K562 (cell line): ENCODE results near the gene DAGLA. TPM values are rescaled to one million over a fixed set of nuclear protein-coding genes. Genes with fewer than 3 reads are reported as not detected.

ENCODE experiments used
- ARNT ChIP-seq, 2 experiments: fragments of 450-650 bp; IDR thresholded peaks; 2 replicates each; pipeline ENCODE4 v1.6.1; 2016; ENCODE audit warnings: mild to moderate bottlenecking in 1 of 2
- BACH1 ChIP-seq: fragments of 200-800 bp; sonication (Bioruptor generic); IDR thresholded peaks from 2 replicates; pipeline ENCODE4 v1.6.1; 2016; ENCODE audit warnings: missing genetic modification characterization, missing compliant biosample characterization
- CHD1 ChIP-seq: fragments of 200-600 bp; sonication (generic); IDR thresholded peaks from one replicate; pipeline ENCODE4 v1.6.1; 2012; ENCODE audit warnings: mild to moderate bottlenecking, moderate library complexity, low read length, inconsistent platforms
- CREB1 ChIP-seq, 2 experiments: sonication (generic) in 1 of 2; formaldehyde crosslinking in 1 of 2; IDR thresholded peaks; 2 replicates each; pipeline versions ENCODE4 v1.6.1 to v1.8.0; 2012 to 2022; ENCODE audit warnings: inconsistent platforms in 1 of 2, mild to moderate bottlenecking in 1 of 2, missing genetic modification reagents in 1 of 2, moderate library complexity in 1 of 2
- DMBX1 ChIP-seq: fragments of 250-450 bp; sonication (Bioruptor Pico); IDR thresholded peaks from 2 replicates; pipeline ENCODE4 v1.8.0; 2022; ENCODE audit warnings: inconsistent platforms, mild to moderate bottlenecking, moderate library complexity, borderline replicate concordance
- GABPB2 ChIP-seq: fragments of 250-450 bp; sonication (Bioruptor Pico); conservative IDR thresholded peaks from 2 replicates; pipeline ENCODE4 v1.5.1; 2021; ENCODE audit warnings: mild to moderate bottlenecking
- GATA2 ChIP-seq: sonication (generic); formaldehyde crosslinking; IDR thresholded peaks from 2 replicates; pipeline ENCODE4 v1.4.0; 2020; ENCODE audit warnings: mild to moderate bottlenecking, missing genetic modification reagents
- PHB ChIP-seq: fragments of 250-450 bp; sonication (Bioruptor Pico); IDR thresholded peaks from 2 replicates; pipeline ENCODE4 v1.5.0; 2021
- POU5F1 ChIP-seq: fragments of 150-350 bp; IDR thresholded peaks from 2 replicates; pipeline ENCODE4 v1.6.1; 2014; ENCODE audit warnings: borderline replicate concordance, low read length, low read depth, mild to moderate bottlenecking; ENCODE audit not compliant: partially characterized antibody
- RBM22 ChIP-seq: fragments of 200-400 bp; formaldehyde crosslinking; IDR thresholded peaks from 2 replicates; pipeline ENCODE4 v1.6.1; 2018; ENCODE audit warnings: low read length, low read depth; ENCODE audit not compliant: poor library complexity, severe bottlenecking
- RBM25 ChIP-seq: fragments of 200-400 bp; formaldehyde crosslinking; IDR thresholded peaks from 2 replicates; pipeline ENCODE4 v1.6.1; 2018; ENCODE audit warnings: low read length, low read depth, moderate library complexity; ENCODE audit not compliant: severe bottlenecking
- SIN3B ChIP-seq: fragments of 450-650 bp; IDR thresholded peaks from 2 replicates; pipeline ENCODE4 v1.6.1; 2017; ENCODE audit warnings: low read depth, mild to moderate bottlenecking, moderate library complexity
- TAF15 ChIP-seq: fragments of 200-400 bp; formaldehyde crosslinking; IDR thresholded peaks from 2 replicates; pipeline ENCODE4 v1.6.1; 2017; ENCODE audit warnings: mild to moderate bottlenecking, low read depth, low read length, moderate library complexity
- TBP ChIP-seq: optimal IDR thresholded peaks from 2 replicates; pipeline ENCODE3; 2011; ENCODE audit warnings: low read depth, low read length, improper control_type of control experiment
- TEAD1 ChIP-seq, 2 experiments: fragments of 450-650 bp in 1 of 2; sonication (generic) in 1 of 2; formaldehyde crosslinking; IDR thresholded peaks; 2 replicates each; pipeline versions ENCODE4 v1.4.0 to v1.8.0; 2020 to 2022; ENCODE audit warnings: mild to moderate bottlenecking in 2 of 2, missing genetic modification reagents in 1 of 2
- TEAD4 ChIP-seq, 2 experiments: sonication (generic) in 1 of 2; formaldehyde crosslinking in 1 of 2; IDR thresholded peaks; 2 replicates each; pipeline versions ENCODE4 v1.6.1 to v1.8.0; 2012 to 2022; ENCODE audit warnings: borderline replicate concordance in 1 of 2, inconsistent platforms in 1 of 2, low read length in 1 of 2, mild to moderate bottlenecking in 1 of 2, missing genetic modification reagents in 1 of 2
- TFAM ChIP-seq: fragments of 250-450 bp; sonication (Bioruptor Pico); conservative IDR thresholded peaks from 2 replicates; pipeline ENCODE4 v1.5.0; 2021; ENCODE audit warnings: mild to moderate bottlenecking, moderate library complexity
- ZNF124 ChIP-seq: sonication (generic); formaldehyde crosslinking; IDR thresholded peaks from 2 replicates; pipeline ENCODE4 v1.8.1; 2022; ENCODE audit warnings: missing genetic modification reagents
- ZNF175 ChIP-seq: fragments of 200-800 bp; sonication (Bioruptor generic); IDR thresholded peaks from 2 replicates; pipeline ENCODE4 v1.6.1; 2016; ENCODE audit warnings: low read depth, mild to moderate bottlenecking, missing genetic modification characterization, missing compliant biosample characterization
- ZNF212 ChIP-seq: fragments of 450-650 bp; formaldehyde crosslinking; IDR thresholded peaks from 2 replicates; pipeline ENCODE4 v1.4.0; 2020; ENCODE audit warnings: mild to moderate bottlenecking
- ZNF232 ChIP-seq: sonication (generic); formaldehyde crosslinking; IDR thresholded peaks from 2 replicates; pipeline ENCODE4 v1.8.0; 2022; ENCODE audit warnings: mild to moderate bottlenecking, missing genetic modification reagents
- ZNF324 ChIP-seq: fragments of 250-450 bp; sonication (Bioruptor Pico); IDR thresholded peaks from 2 replicates; pipeline ENCODE4 v1.4.0; 2020; ENCODE audit warnings: mild to moderate bottlenecking
- polyA plus RNA-seq, 8 experiments: library from polyadenylated mRNA; depleted of rRNA in 4 of 8; stranded (reverse) in 5 of 8; unstranded in 3 of 8; fragments of >200 nt; fragmentation: Nextera tagmentation in 2 of 8; fragmentation: Illumina TruSeq in 1 of 8; extraction: Ambion mirVana in 2 of 8; extraction: Trizol in 1 of 8; gene quantifications; 2 replicates each; pipeline versions ENCODE4 v1.2.1 to v1.2.3, GENCODE V29; 2011 to 2014; ENCODE audit warnings: inconsistent platforms in 1 of 8, missing spikeins in 1 of 8
- total RNA-seq, 7 experiments: library from RNA; depleted of rRNA in 6 of 7; stranded (reverse); fragments of >200 nt in 6 of 7; fragmentation: Illumina TruSeq in 2 of 7; extraction: Trizol in 2 of 7; gene quantifications; 2 replicates each; pipeline versions ENCODE4 v1.2.1 to v1.2.3, GENCODE V29; 2011 to 2021; ENCODE audit warnings: low replicate concordance in 1 of 7
- TF ChIP-seq, protein P1 (sequence below): sonication (generic); IDR thresholded peaks from 2 replicates; pipeline ENCODE4 v1.6.1; 2016
- TF ChIP-seq, protein P2 (sequence below): fragments of 450-650 bp; IDR thresholded peaks from 2 replicates; pipeline ENCODE4 v1.7.1; 2018; ENCODE audit warnings: mild to moderate bottlenecking, low read depth; ENCODE audit not compliant: partially characterized antibody
- TF ChIP-seq, protein P3 (sequence below): fragments of 450-650 bp; formaldehyde crosslinking; IDR thresholded peaks from 2 replicates; pipeline ENCODE4 v1.4.0; 2020; ENCODE audit warnings: mild to moderate bottlenecking

DAGLA gene
- total and polyA plus RNA-seq, 9 of the 15 experiments (the other 6 are each of a cell fraction or from before 2014, with no cell fraction given) = 0.03 to 0.16 (median 0.04) TPM; not detected in 4

DNA sequence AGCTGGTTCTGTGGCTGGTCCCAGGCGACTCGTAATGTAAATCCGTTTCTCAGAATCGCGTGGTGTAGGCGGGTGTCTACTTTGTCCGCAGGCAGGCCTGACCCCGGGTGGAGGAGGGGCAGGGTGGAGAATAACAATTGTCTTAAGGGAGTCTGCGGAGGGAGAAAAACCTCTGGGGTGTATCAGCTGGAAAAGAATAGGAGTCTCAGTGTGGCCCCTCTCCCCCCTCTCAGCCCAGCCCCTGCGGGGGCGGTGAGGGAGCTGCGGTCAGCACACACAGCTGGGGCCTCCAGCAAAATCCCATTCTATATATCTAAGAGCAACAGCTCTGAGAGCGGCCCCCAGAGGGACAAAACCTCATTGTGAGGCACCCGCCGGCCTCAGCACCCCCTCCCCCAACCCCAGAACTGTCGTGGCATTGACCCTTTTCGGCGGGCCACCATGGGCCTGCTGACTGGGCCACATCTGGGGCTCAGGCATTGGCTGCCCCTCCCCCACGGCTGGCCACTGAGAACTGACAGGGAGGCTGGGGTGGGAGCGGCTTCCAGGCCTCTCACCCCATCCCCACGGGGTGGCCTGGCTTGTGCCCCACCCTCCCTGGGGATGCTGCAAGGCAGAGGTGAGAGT is 69.5 kb downstream of the DAGLA start (continued):
- peak; percentile 61 for TF ChIP-seq TEAD4 (IDR thresholded peaks at IDR 0.05; ENCODE audit: low read length)
- TF ChIP-seq TEAD4 (CRISPR knock-in tag; IDR thresholded peaks at IDR 0.05; ENCODE audit: borderline replicate concordance) = no peak
- no peak for TF ChIP-seq ZNF212 (CRISPR knock-in tag)
- no peak for TF ChIP-seq CREB1 (IDR thresholded peaks at IDR 0.05)
- TF ChIP-seq CREB1 (CRISPR knock-in tag; IDR thresholded peaks at IDR 0.05) = no peak
- TF ChIP-seq POU5F1 = no peak
- no peak for TF ChIP-seq SIN3B
- TF ChIP-seq ZNF124 (CRISPR knock-in tag) = no peak
- TF ChIP-seq GABPB2 = no peak
- no peak for TF ChIP-seq GATA2
- no peak for TF ChIP-seq ARNT (IDR thresholded peaks at IDR 0.05)
- no peak for TF ChIP-seq ZNF175
- TF ChIP-seq, protein P1, sequence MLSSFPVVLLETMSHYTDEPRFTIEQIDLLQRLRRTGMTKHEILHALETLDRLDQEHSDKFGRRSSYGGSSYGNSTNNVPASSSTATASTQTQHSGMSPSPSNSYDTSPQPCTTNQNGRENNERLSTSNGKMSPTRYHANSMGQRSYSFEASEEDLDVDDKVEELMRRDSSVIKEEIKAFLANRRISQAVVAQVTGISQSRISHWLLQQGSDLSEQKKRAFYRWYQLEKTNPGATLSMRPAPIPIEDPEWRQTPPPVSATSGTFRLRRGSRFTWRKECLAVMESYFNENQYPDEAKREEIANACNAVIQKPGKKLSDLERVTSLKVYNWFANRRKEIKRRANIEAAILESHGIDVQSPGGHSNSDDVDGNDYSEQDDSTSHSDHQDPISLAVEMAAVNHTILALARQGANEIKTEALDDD = peak; percentile 32; the same call in 1 of the 2 replicates
- no peak for TF ChIP-seq CHD1
- TF ChIP-seq, protein P2, sequence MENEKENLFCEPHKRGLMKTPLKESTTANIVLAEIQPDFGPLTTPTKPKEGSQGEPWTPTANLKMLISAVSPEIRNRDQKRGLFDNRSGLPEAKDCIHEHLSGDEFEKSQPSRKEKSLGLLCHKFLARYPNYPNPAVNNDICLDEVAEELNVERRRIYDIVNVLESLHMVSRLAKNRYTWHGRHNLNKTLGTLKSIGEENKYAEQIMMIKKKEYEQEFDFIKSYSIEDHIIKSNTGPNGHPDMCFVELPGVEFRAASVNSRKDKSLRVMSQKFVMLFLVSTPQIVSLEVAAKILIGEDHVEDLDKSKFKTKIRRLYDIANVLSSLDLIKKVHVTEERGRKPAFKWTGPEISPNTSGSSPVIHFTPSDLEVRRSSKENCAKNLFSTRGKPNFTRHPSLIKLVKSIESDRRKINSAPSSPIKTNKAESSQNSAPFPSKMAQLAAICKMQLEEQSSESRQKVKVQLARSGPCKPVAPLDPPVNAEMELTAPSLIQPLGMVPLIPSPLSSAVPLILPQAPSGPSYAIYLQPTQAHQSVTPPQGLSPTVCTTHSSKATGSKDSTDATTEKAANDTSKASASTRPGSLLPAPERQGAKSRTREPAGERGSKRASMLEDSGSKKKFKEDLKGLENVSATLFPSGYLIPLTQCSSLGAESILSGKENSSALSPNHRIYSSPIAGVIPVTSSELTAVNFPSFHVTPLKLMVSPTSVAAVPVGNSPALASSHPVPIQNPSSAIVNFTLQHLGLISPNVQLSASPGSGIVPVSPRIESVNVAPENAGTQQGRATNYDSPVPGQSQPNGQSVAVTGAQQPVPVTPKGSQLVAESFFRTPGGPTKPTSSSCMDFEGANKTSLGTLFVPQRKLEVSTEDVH = no peak
- no peak for TF ChIP-seq TBP
- TF ChIP-seq RBM25 = no peak
- TF ChIP-seq ZNF232 = no peak
- no peak for TF ChIP-seq PHB (CRISPR knock-in tag)
- TF ChIP-seq BACH1 = no peak
- no peak for TF ChIP-seq TFAM
- no peak for TF ChIP-seq RBM22
- no peak for TF ChIP-seq TEAD1 (CRISPR knock-in tag; IDR thresholded peaks at IDR 0.05)
- TF ChIP-seq DMBX1 = peak; percentile 22; the same call in 1 of the 2 replicates
- TF ChIP-seq, protein P3, sequence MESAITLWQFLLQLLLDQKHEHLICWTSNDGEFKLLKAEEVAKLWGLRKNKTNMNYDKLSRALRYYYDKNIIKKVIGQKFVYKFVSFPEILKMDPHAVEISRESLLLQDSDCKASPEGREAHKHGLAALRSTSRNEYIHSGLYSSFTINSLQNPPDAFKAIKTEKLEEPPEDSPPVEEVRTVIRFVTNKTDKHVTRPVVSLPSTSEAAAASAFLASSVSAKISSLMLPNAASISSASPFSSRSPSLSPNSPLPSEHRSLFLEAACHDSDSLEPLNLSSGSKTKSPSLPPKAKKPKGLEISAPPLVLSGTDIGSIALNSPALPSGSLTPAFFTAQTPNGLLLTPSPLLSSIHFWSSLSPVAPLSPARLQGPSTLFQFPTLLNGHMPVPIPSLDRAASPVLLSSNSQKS = no peak
- TF ChIP-seq TAF15 = no peak
- no peak for TF ChIP-seq ZNF324 (CRISPR knock-in tag)
